HepG2 (cell line): ENCODE measurements around the gene LRRC4C.
"Not testable (repeated sequence)": the region's sequence is repeated elsewhere in the genome, so short reads cannot be mapped to it uniquely, and the experiment has no call there.

Source experiments
- ATAD3A ChIP-seq: sonication (generic); formaldehyde crosslinking; IDR thresholded peaks from 2 replicates; pipeline ENCODE4 v1.4.0; 2020; ENCODE audit warnings: missing genetic modification reagents
- CBX5 ChIP-seq: sonication (generic); formaldehyde crosslinking; IDR thresholded peaks from 2 replicates; pipeline ENCODE4 v1.4.0; 2020; ENCODE audit warnings: missing genetic modification reagents, borderline replicate concordance
- HNRNPL ChIP-seq: fragments of 200-400 bp; formaldehyde crosslinking; IDR thresholded peaks from 2 replicates; pipeline ENCODE4 v1.6.1; 2017; ENCODE audit warnings: mild to moderate bottlenecking, low read depth, low read length
- KLF16 ChIP-seq, 2 experiments: sonication (generic) in 1 of 2; formaldehyde crosslinking in 1 of 2; IDR thresholded peaks; 2 replicates each; pipeline versions ENCODE4 v1.6.1 to v1.8.0; 2016 to 2023; ENCODE audit warnings: missing genetic modification reagents in 2 of 2, missing compliant biosample characterization in 1 of 2
- NFE2L1 ChIP-seq: sonication (generic); formaldehyde crosslinking; IDR thresholded peaks from 2 replicates; pipeline ENCODE4 v1.4.0; 2020; ENCODE audit warnings: missing genetic modification reagents, mild to moderate bottlenecking, borderline replicate concordance
- PRPF4 ChIP-seq: fragments of 200-400 bp; formaldehyde crosslinking; IDR thresholded peaks from 2 replicates; pipeline ENCODE4 v1.6.1; 2016; ENCODE audit warnings: low read length, low read depth; ENCODE audit not compliant: poor library complexity, severe bottlenecking
- RFX5 ChIP-seq: IDR thresholded peaks from 2 replicates; pipeline ENCODE4 v1.6.1; 2011; ENCODE audit warnings: low read depth, low read length, improper control_type of control experiment
- ZNF121 ChIP-seq: sonication (generic); formaldehyde crosslinking; IDR thresholded peaks from 2 replicates; pipeline ENCODE4 v1.5.0; 2020; ENCODE audit warnings: mild to moderate bottlenecking, missing genetic modification reagents
- ZNF207 ChIP-seq: fragments of 450-650 bp; IDR thresholded peaks from 2 replicates; pipeline ENCODE4 v1.6.1; 2016; ENCODE audit warnings: antibody characterized with exemption, borderline replicate concordance
- ZNF687 ChIP-seq: sonication (generic); formaldehyde crosslinking; IDR thresholded peaks from 2 replicates; pipeline ENCODE4 v1.5.1; 2020; ENCODE audit warnings: mild to moderate bottlenecking, missing genetic modification reagents, moderate library complexity
- TF ChIP-seq, protein P1 (sequence below): sonication (generic); formaldehyde crosslinking; IDR thresholded peaks from 2 replicates; pipeline ENCODE4 v1.5.0; 2020; ENCODE audit warnings: mild to moderate bottlenecking, missing genetic modification reagents, moderate library complexity

GRCh38 chr11:40167805-40168204 lies 1291.6 kb downstream of the LRRC4C start:
- TF ChIP-seq ATAD3A (CRISPR knock-in tag); ZNF687 (CRISPR knock-in tag); PRPF4; ZNF207; HNRNPL; ZNF121 (CRISPR knock-in tag); RFX5; CBX5 (CRISPR knock-in tag); KLF16 (CRISPR knock-in tag; IDR thresholded peaks at IDR 0.05); NFE2L1 (CRISPR knock-in tag): not testable (repeated sequence)
- TF ChIP-seq, protein P1, sequence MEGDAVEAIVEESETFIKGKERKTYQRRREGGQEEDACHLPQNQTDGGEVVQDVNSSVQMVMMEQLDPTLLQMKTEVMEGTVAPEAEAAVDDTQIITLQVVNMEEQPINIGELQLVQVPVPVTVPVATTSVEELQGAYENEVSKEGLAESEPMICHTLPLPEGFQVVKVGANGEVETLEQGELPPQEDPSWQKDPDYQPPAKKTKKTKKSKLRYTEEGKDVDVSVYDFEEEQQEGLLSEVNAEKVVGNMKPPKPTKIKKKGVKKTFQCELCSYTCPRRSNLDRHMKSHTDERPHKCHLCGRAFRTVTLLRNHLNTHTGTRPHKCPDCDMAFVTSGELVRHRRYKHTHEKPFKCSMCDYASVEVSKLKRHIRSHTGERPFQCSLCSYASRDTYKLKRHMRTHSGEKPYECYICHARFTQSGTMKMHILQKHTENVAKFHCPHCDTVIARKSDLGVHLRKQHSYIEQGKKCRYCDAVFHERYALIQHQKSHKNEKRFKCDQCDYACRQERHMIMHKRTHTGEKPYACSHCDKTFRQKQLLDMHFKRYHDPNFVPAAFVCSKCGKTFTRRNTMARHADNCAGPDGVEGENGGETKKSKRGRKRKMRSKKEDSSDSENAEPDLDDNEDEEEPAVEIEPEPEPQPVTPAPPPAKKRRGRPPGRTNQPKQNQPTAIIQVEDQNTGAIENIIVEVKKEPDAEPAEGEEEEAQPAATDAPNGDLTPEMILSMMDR (CRISPR knock-in tag), result not testable (repeated sequence)
